ENCODE measurements around the gene KNL1. TPM values are rescaled to one million over a fixed set of nuclear protein-coding genes. Genes with fewer than 3 reads are reported as not detected.
A peak's percentile ranks its signal among the peaks of the same experiment; 100 is the strongest.

KNL1 gene
- total and polyA plus RNA-seq, 4 donors, result 1.5 to 38.5 (median 2.9) TPM

GRCh38 chr15:40558952-40559742 lies 34.9 kb upstream of the KNL1 start:
- H3K27me3 ChIP-seq (ENCODE audit: control insufficient read depth in 4 of 4, insufficient read depth in 4 of 4, low read length in 3 of 4), result no peaks in the 10 kb centered on the region
- H3K27ac ChIP-seq (ENCODE audit: low read depth in 1 of 2, low read length in 2 of 2), result no peak overlapping the region
- H3K36me3 ChIP-seq (ENCODE audit: control insufficient read depth in 4 of 4, insufficient read depth in 3 of 4, low read depth in 1 of 4, low read length in 3 of 4), result peaks cover 9 to 18% (median 15%) of the 10 kb centered on the region in 4 donors
- H3K4me3 ChIP-seq (ENCODE audit: low read depth in 1 of 3, low read length in 3 of 3), result no peak overlapping the region
- DNase-seq (ENCODE audit: low spot score), result peak; percentile 49
- TF ChIP-seq FOXA1 (IDR thresholded peaks at IDR 0.05), result no peak
- no peak for TF ChIP-seq NR2F2 (IDR thresholded peaks at IDR 0.05)
- no peak for TF ChIP-seq MAX (IDR thresholded peaks at IDR 0.05)
- no peak for TF ChIP-seq GABPA (IDR thresholded peaks at IDR 0.05 in 1 of 2, conservative IDR thresholded peaks at IDR 0.05 in 1 of 2)
- TF ChIP-seq YY1 (IDR thresholded peaks at IDR 0.05), result no peak
- no peak for TF ChIP-seq RXRA (IDR thresholded peaks at IDR 0.05)
- TF ChIP-seq SP1 (IDR thresholded peaks at IDR 0.05), result no peak
- H3K9ac ChIP-seq (ENCODE audit: low read depth in 1 of 2, low read length in 2 of 2), result no peak overlapping the region
- peaks cover 3 to 7% (median 5%) of the 10 kb centered on the region in 4 donors for H3K4me1 ChIP-seq (ENCODE audit: control insufficient read depth in 4 of 4, insufficient read depth in 4 of 4, low read length in 3 of 4)
- WGBS, result 92% methylated on average over 6 of the region's 6 CpGs
- no peaks in the 10 kb centered on the region for H3K9me3 ChIP-seq (ENCODE audit: control insufficient read depth in 4 of 4, low read length in 3 of 4)

- no peaks in the 10 kb centered on the region for H3K9me3 ChIP-seq (ENCODE audit: control insufficient read depth in 4 of 4, low read length in 3 of 4)
- no peak for TF ChIP-seq JUND (IDR thresholded peaks at IDR 0.05)
- no peak for TF ChIP-seq MAX (IDR thresholded peaks at IDR 0.05)
- TF ChIP-seq FOXA1 (IDR thresholded peaks at IDR 0.05), result no peak
- DNase-seq (ENCODE audit: low spot score), result no peak
- peaks cover 3 to 14% (median 9%) of the 10 kb centered on the region in 4 donors for H3K4me1 ChIP-seq (ENCODE audit: control insufficient read depth in 4 of 4, insufficient read depth in 4 of 4, low read length in 3 of 4)
- H3K9ac ChIP-seq (ENCODE audit: low read depth in 1 of 2, low read length in 2 of 2), result no peak overlapping the region
- no peaks in the 10 kb centered on the region for H3K27me3 ChIP-seq (ENCODE audit: control insufficient read depth in 4 of 4, insufficient read depth in 4 of 4, low read length in 3 of 4)
- H3K27ac ChIP-seq (ENCODE audit: low read depth in 1 of 2, low read length in 2 of 2), result no peak overlapping the region
- WGBS, result 99% methylated on average over 2 of the region's 2 CpGs
- no peak overlapping the region for H3K4me3 ChIP-seq (ENCODE audit: low read depth in 1 of 3, low read length in 3 of 3)
- peaks cover 0 to 5% (median 4%) of the 10 kb centered on the region in 4 donors for H3K36me3 ChIP-seq (ENCODE audit: control insufficient read depth in 4 of 4, insufficient read depth in 3 of 4, low read depth in 1 of 4, low read length in 3 of 4)
Observed at GRCh38 chr15:40562691-40563090, 31.4 kb upstream of the KNL1 start.

DNA sequence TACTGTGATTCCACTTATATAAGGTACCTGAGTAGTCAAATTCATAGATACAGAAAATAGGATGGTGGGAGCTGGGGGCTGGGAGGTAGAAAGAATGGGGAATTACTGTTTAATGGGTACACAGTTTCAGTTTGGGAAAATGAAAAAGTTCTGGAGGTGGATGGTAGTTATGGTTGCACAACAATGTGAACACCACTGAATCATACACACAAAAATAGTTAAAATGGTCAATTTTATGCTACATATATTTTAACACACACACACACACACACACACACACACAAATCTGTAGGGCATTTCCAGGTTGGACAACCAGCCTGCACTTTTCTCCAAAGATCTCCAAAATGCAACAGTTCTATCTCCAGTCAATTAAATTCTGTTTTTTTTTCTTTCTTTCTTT lies 30.6 kb upstream of the KNL1 start:
- Histone ChIP-seq H3K9me3 (ENCODE audit: control insufficient read depth in 4 of 4, low read length in 3 of 4) (no peaks in the 10 kb centered on the region), H3K9ac (ENCODE audit: low read depth in 1 of 2, low read length in 2 of 2) (no peak overlapping the region), H3K36me3 (ENCODE audit: control insufficient read depth in 4 of 4, insufficient read depth in 3 of 4, low read depth in 1 of 4, low read length in 3 of 4) (peaks cover 0 to 5% (median 4%) of the 10 kb centered on the region in 4 donors), H3K27ac (ENCODE audit: low read depth in 1 of 2, low read length in 2 of 2) (no peak overlapping the region), H3K27me3 (ENCODE audit: control insufficient read depth in 4 of 4, insufficient read depth in 4 of 4, low read length in 3 of 4) (no peaks in the 10 kb centered on the region), H3K4me3 (ENCODE audit: low read depth in 1 of 3, low read length in 3 of 3) (no peak overlapping the region), H3K4me1 (ENCODE audit: control insufficient read depth in 4 of 4, insufficient read depth in 4 of 4, low read length in 3 of 4) (peaks cover 4 to 15% (median 10%) of the 10 kb centered on the region in 4 donors)
- DNase-seq (ENCODE audit: low spot score), result no peak
- TF ChIP-seq FOXA2 (IDR thresholded peaks at IDR 0.05) (no peak), RAD21 (IDR thresholded peaks at IDR 0.05) (no peak), HNF4G (IDR thresholded peaks at IDR 0.05) (no peak), TAF1 (conservative IDR thresholded peaks at IDR 0.05) (no peak), REST (IDR thresholded peaks at IDR 0.05) (no peak), YY1 (IDR thresholded peaks at IDR 0.05) (no peak), GABPA (IDR thresholded peaks at IDR 0.05 in 1 of 2, conservative IDR thresholded peaks at IDR 0.05 in 1 of 2) (no peak), FOXA1 (IDR thresholded peaks at IDR 0.05) (no peak), JUND (IDR thresholded peaks at IDR 0.05) (no peak), NR2F2 (IDR thresholded peaks at IDR 0.05) (no peak)
- TF ChIP-seq, protein P1, sequence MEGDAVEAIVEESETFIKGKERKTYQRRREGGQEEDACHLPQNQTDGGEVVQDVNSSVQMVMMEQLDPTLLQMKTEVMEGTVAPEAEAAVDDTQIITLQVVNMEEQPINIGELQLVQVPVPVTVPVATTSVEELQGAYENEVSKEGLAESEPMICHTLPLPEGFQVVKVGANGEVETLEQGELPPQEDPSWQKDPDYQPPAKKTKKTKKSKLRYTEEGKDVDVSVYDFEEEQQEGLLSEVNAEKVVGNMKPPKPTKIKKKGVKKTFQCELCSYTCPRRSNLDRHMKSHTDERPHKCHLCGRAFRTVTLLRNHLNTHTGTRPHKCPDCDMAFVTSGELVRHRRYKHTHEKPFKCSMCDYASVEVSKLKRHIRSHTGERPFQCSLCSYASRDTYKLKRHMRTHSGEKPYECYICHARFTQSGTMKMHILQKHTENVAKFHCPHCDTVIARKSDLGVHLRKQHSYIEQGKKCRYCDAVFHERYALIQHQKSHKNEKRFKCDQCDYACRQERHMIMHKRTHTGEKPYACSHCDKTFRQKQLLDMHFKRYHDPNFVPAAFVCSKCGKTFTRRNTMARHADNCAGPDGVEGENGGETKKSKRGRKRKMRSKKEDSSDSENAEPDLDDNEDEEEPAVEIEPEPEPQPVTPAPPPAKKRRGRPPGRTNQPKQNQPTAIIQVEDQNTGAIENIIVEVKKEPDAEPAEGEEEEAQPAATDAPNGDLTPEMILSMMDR (IDR thresholded peaks at IDR 0.05; ENCODE audit: low read depth, low read length, missing input control), result no peak
